HepG2 (cell line): ENCODE results near the gene FIBP. TPM values are rescaled to one million over a fixed set of nuclear protein-coding genes. Genes with fewer than 3 reads are reported as not detected.
A peak's percentile ranks its signal among the peaks of the same experiment; 100 is the strongest.

Experiments
- NFYB ChIP-seq: sonication (generic); formaldehyde crosslinking; IDR thresholded peaks from 2 replicates; pipeline ENCODE4 v1.4.0; 2020; ENCODE audit warnings: missing genetic modification reagents
- ZNF253 ChIP-seq: sonication (generic); formaldehyde crosslinking; IDR thresholded peaks from 2 replicates; pipeline ENCODE4 v1.8.0; 2022; ENCODE audit warnings: mild to moderate bottlenecking, missing genetic modification reagents, borderline replicate concordance
- polyA plus RNA-seq, 8 experiments: library from polyadenylated mRNA; depleted of rRNA in 3 of 8; stranded (reverse) in 7 of 8; unstranded in 1 of 8; fragments of >200 nt; fragmentation: Illumina TruSeq in 4 of 8; extraction: Trizol in 4 of 8; gene quantifications; 2 replicates each; pipeline versions ENCODE4 v1.2.1 to v1.2.3, GENCODE V29; 2011 to 2016; ENCODE audit warnings: low read depth in 4 of 8, missing spikeins in 1 of 8, mixed read lengths in 1 of 8; ENCODE audit not compliant: insufficient read depth in 1 of 8
- total RNA-seq, 5 experiments: library from RNA; depleted of rRNA; stranded (reverse); fragments of >200 nt; fragmentation: Illumina TruSeq; extraction: Trizol; gene quantifications; 2 replicates each; pipeline ENCODE4 v1.2.3, GENCODE V29; 2016; ENCODE audit warnings: low read depth in 1 of 5
- TF ChIP-seq, protein P1 (sequence below): sonication (generic); formaldehyde crosslinking; IDR thresholded peaks from one replicate; pipeline ENCODE4 v1.5.1; 2020; ENCODE audit warnings: mild to moderate bottlenecking, missing genetic modification reagents; ENCODE audit errors: not compliant biosample characterization

FIBP gene
- total and polyA plus RNA-seq, 2 of the 13 experiments (the other 11 are each of a cell fraction or from before 2014, with no cell fraction given) = 42.9 to 62.1 TPM

DNA sequence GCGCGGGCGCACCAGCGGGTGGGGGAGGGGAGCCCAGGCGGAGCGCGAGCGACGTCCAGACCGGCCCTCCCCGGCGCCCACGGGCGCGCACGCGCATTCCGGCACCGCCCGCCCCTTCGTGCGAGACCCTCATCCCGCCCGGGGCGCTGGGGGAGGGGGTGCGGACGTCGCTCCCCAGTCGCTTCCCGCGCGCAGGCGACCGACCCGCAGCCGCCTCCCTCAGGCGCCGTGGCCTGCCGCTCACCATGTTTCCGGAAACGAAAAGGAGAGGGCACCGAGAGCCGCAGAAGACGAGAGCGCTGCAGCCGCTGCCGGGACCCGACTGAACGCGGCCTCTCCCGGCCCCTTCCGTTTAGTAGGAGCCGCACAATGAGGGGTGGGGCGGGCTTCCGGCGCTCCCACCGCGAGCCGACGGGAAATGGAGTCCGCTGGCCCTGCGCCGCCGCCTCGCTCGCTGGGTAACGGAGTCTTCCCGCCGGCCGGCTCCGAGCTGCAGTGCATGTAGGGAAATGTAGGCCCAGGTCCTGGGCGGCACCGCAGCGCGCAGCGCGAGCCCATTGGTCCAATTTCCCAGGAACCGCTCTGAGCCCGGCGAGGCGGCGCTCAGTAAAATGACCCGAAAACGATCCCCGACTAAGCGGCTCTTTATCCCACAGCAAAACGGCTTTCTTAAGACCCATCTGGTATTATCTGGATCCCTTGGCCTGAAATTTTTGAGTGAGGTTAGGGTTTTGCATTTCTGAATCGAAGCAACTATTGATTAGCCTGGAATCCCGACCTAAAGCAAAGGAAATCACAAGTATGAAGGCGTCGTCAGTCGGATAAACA is 30.2 kb downstream of the FIBP start, which contains the start of gene CFL1 (continued):
- TF ChIP-seq, protein P1, sequence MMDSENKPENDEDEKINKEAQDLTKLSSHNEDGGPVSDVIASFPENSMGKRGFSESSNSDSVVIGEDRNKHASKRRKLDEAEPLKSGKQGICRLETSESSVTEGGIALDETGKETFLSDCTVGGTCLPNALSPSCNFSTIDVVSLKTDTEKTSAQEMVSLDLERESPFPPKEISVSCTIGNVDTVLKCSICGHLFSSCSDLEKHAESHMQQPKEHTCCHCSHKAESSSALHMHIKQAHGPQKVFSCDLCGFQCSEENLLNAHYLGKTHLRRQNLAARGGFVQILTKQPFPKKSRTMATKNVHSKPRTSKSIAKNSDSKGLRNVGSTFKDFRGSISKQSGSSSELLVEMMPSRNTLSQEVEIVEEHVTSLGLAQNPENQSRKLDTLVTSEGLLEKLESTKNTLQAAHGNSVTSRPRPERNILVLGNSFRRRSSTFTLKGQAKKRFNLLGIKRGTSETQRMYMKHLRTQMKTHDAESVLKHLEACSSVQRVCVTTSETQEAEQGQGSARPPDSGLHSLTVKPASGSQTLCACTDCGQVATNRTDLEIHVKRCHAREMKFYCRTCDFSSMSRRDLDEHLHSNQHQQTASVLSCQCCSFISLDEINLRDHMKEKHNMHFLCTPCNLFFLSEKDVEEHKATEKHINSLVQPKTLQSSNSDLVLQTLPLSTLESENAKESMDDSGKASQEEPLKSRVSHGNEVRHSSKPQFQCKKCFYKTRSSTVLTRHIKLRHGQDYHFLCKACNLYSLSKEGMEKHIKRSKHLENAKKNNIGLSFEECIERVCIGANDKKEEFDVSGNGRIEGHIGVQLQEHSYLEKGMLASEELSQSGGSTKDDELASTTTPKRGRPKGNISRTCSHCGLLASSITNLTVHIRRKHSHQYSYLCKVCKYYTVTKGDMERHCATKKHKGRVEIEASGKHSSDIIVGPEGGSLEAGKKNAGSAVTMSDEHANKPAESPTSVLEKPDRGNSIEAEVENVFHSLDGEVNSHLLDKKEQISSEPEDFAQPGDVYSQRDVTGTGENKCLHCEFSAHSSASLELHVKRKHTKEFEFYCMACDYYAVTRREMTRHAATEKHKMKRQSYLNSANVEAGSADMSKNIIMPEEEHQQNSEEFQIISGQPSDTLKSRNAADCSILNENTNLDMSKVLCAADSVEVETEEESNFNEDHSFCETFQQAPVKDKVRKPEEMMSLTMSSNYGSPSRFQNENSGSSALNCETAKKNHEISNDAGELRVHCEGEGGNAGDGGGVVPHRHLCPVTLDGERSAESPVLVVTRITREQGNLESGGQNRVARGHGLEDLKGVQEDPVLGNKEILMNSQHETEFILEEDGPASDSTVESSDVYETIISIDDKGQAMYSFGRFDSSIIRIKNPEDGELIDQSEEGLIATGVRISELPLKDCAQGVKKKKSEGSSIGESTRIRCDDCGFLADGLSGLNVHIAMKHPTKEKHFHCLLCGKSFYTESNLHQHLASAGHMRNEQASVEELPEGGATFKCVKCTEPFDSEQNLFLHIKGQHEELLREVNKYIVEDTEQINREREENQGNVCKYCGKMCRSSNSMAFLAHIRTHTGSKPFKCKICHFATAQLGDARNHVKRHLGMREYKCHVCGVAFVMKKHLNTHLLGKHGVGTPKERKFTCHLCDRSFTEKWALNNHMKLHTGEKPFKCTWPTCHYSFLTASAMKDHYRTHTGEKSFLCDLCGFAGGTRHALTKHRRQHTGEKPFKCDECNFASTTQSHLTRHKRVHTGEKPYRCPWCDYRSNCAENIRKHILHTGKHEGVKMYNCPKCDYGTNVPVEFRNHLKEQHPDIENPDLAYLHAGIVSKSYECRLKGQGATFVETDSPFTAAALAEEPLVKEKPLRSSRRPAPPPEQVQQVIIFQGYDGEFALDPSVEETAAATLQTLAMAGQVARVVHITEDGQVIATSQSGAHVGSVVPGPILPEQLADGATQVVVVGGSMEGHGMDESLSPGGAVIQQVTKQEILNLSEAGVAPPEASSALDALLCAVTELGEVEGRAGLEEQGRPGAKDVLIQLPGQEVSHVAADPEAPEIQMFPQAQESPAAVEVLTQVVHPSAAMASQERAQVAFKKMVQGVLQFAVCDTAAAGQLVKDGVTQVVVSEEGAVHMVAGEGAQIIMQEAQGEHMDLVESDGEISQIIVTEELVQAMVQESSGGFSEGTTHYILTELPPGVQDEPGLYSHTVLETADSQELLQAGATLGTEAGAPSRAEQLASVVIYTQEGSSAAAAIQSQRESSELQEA (CRISPR knock-in tag) = no peak
- TF ChIP-seq NFYB (CRISPR knock-in tag) (peak; percentile 90), ZNF253 (CRISPR knock-in tag) (no peak)
